Neuronal stem cell (in vitro differentiated cells): ENCODE data around the gene CTNNB1.

Experiments
- DNase-seq: peaks from one replicate; pipeline ENCODE4 v3.0.0-alpha.2; 2013; ENCODE audit warnings: low spot score
- H2AFZ ChIP-seq: one replicate; pipeline ENCODE4 v1.6.1; 2013; ENCODE audit warnings: mild to moderate bottlenecking, low read length, inconsistent platforms
- H2AK5ac ChIP-seq: 2 replicates; pipeline ENCODE4 v1.6.1; 2013; ENCODE audit warnings: low read depth, mild to moderate bottlenecking, inconsistent platforms, low read length, moderate library complexity, mixed read lengths
- H2BK120ac ChIP-seq: 2 replicates; pipeline ENCODE4 v1.6.1; 2013; ENCODE audit warnings: low read depth, mild to moderate bottlenecking, inconsistent platforms, low read length, moderate library complexity, mixed read lengths
- H2BK12ac ChIP-seq: one replicate; pipeline ENCODE4 v1.6.1; 2013; ENCODE audit warnings: low read length, inconsistent platforms
- H2BK15ac ChIP-seq: 2 replicates; pipeline ENCODE4 v1.6.1; 2013; ENCODE audit warnings: mild to moderate bottlenecking, low read length, inconsistent platforms, mixed read lengths
- H2BK5ac ChIP-seq: one replicate; pipeline ENCODE4 v1.6.1; 2013; ENCODE audit warnings: inconsistent platforms, mild to moderate bottlenecking, low read length, moderate library complexity
- H3K14ac ChIP-seq: one replicate; pipeline ENCODE4 v1.6.1; 2013; ENCODE audit warnings: low read length, inconsistent platforms
- H3K18ac ChIP-seq: 2 replicates; pipeline ENCODE4 v1.6.1; 2013; ENCODE audit warnings: low read length, inconsistent platforms
- H3K23ac ChIP-seq: 2 replicates; pipeline ENCODE4 v1.6.1; 2013; ENCODE audit warnings: low read depth, mild to moderate bottlenecking, mixed read lengths, low read length, inconsistent platforms; ENCODE audit not compliant: poor library complexity
- H3K27ac ChIP-seq: replicated peaks from 3 replicates; pipeline ENCODE4 v1.5.1; 2013; ENCODE audit warnings: low read length, inconsistent platforms
- H3K27me3 ChIP-seq, 3 experiments: 2 replicates each; pipeline ENCODE4 v1.6.1; 2013; ENCODE audit warnings: low read length in 3 of 3, mild to moderate bottlenecking in 2 of 3, inconsistent platforms in 1 of 3, low read depth in 1 of 3, mixed read lengths in 1 of 3, moderate library complexity in 1 of 3; ENCODE audit not compliant: control insufficient read depth in 3 of 3, insufficient read depth in 3 of 3
- H3K36me3 ChIP-seq, 2 donors: replicated peaks in 1 of 2; 2 replicates each; pipeline ENCODE4 v1.6.1; 2013; ENCODE audit warnings: low read length in 2 of 2; ENCODE audit not compliant: control insufficient read depth in 2 of 2, insufficient read depth in 2 of 2
- H3K4ac ChIP-seq: 2 replicates; pipeline ENCODE4 v1.6.1; 2013; ENCODE audit warnings: inconsistent platforms, mild to moderate bottlenecking, low read length, moderate library complexity
- H3K4me1 ChIP-seq, 2 donors: 1 replicate in 1 of 2; 2 replicates in 1 of 2; pipeline ENCODE4 v1.6.1; 2013; ENCODE audit warnings: low read length in 2 of 2, low read depth in 1 of 2; ENCODE audit not compliant: control insufficient read depth in 2 of 2, insufficient read depth in 1 of 2
- H3K4me2 ChIP-seq: one replicate; pipeline ENCODE4 v1.6.1; 2013; ENCODE audit warnings: mild to moderate bottlenecking, low read length, inconsistent platforms; ENCODE audit not compliant: insufficient read depth, poor library complexity, severe bottlenecking
- H3K4me3 ChIP-seq, 2 donors: 2 replicates each; pipeline ENCODE4 v1.5.1; 2013; ENCODE audit warnings: low read length in 2 of 2, mild to moderate bottlenecking in 2 of 2, inconsistent platforms in 1 of 2, moderate library complexity in 1 of 2
- H3K79me1 ChIP-seq: one replicate; pipeline ENCODE4 v1.6.1; 2013; ENCODE audit warnings: low read depth, mild to moderate bottlenecking, inconsistent platforms, low read length, moderate library complexity
- H3K9ac ChIP-seq: one replicate; pipeline ENCODE4 v1.6.1; 2013; ENCODE audit warnings: mild to moderate bottlenecking, low read depth, low read length, inconsistent platforms; ENCODE audit not compliant: poor library complexity
- H3K9me3 ChIP-seq, 2 donors: replicated peaks in 1 of 2; 2 replicates each; pipeline versions ENCODE3 to v1.6.1; 2013; ENCODE audit warnings: low read length in 2 of 2, mild to moderate bottlenecking in 2 of 2, inconsistent platforms in 1 of 2, low read depth in 1 of 2, mixed read lengths in 1 of 2, moderate library complexity in 1 of 2; ENCODE audit not compliant: control insufficient read depth in 2 of 2, insufficient read depth in 1 of 2
- H4K8ac ChIP-seq: one replicate; pipeline ENCODE4 v1.6.1; 2013; ENCODE audit warnings: low read depth, mild to moderate bottlenecking, inconsistent platforms, low read length, moderate library complexity
- H4K91ac ChIP-seq: one replicate; pipeline ENCODE4 v1.6.1; 2013; ENCODE audit warnings: low read length, low read depth, mild to moderate bottlenecking, inconsistent platforms; ENCODE audit not compliant: poor library complexity
- whole genome bisulfite sequencing, 2 donors: extraction: QIAGEN DNeasy Blood & Tissue Kit; methylation state at CpG; one replicate each; pipeline ENCODE4 v1.1.7; 2013; ENCODE audit warnings: missing lambda C conversion rate in 2 of 2, mixed read lengths in 1 of 2; ENCODE audit not compliant: insufficient read length in 2 of 2, insufficient replicate concordance in 1 of 2; ENCODE audit errors: extremely low coverage in 2 of 2; 5-methylcytosine and 5-hydroxymethylcytosine counted together

CTNNB1 gene

GRCh38 chr3:41210966-41211365, 11.7 kb downstream of the CTNNB1 start:
- no peaks in the 10 kb centered on the region for H3K27me3 ChIP-seq
- no peak overlapping the region for H3K18ac ChIP-seq
- H2BK12ac ChIP-seq = no peak overlapping the region
- H4K91ac ChIP-seq = no peak overlapping the region
- H3K9me3 ChIP-seq = peaks cover 0 to 20% of the 10 kb centered on the region in 2 donors
- no peak overlapping the region for H3K27ac ChIP-seq
- no peaks in the 10 kb centered on the region for H3K79me1 ChIP-seq
- H3K36me3 ChIP-seq = peaks cover 0 to 43% of the 10 kb centered on the region in 2 donors
- H3K4me3 ChIP-seq = no peak overlapping the region
- H3K4ac ChIP-seq = no peak overlapping the region
- H4K8ac ChIP-seq = no peak overlapping the region
- no peak overlapping the region for H2AK5ac ChIP-seq
- DNase-seq = no peak
- H3K14ac ChIP-seq = no peak overlapping the region
- no peak overlapping the region for H2BK5ac ChIP-seq
- no CpG with 5 or more reads among the region's 5 CpGs for WGBS, 2 donors
- peaks cover 4 to 8% of the 10 kb centered on the region in 2 donors for H3K4me1 ChIP-seq
- H2AFZ ChIP-seq = no peak overlapping the region
- no peak overlapping the region for H2BK15ac ChIP-seq
- H3K9ac ChIP-seq = no peak overlapping the region
- no peak overlapping the region for H3K23ac ChIP-seq
- no peak overlapping the region for H2BK120ac ChIP-seq
- H3K4me2 ChIP-seq = no peak overlapping the region

- Histone ChIP-seq H2BK5ac (no peak overlapping the region), H4K91ac (no peak overlapping the region), H2BK120ac (no peak overlapping the region), H3K36me3 (peaks cover 0 to 43% of the 10 kb centered on the region in 2 donors), H3K4me1 (peaks cover 3 to 6% of the 10 kb centered on the region in 2 donors), H2BK15ac (no peak overlapping the region), H3K14ac (no peak overlapping the region), H3K27me3 (no peaks in the 10 kb centered on the region), H3K9me3 (peaks cover 0 to 20% of the 10 kb centered on the region in 2 donors), H3K9ac (no peak overlapping the region), H2AFZ (no peak overlapping the region), H3K4me2 (no peak overlapping the region), H3K79me1 (no peaks in the 10 kb centered on the region), H3K23ac (no peak overlapping the region), H3K4me3 (no peak overlapping the region), H3K4ac (no peak overlapping the region), H4K8ac (no peak overlapping the region), H3K18ac (no peak overlapping the region), H2AK5ac (no peak overlapping the region), H3K27ac (no peak overlapping the region), H2BK12ac (no peak overlapping the region)
- WGBS, 2 donors = no CpG with 5 or more reads among the region's 2 CpGs
- DNase-seq = no peak
Observed at GRCh38 chr3:41212088-41212487, 12.8 kb downstream of the CTNNB1 start.

DNA sequence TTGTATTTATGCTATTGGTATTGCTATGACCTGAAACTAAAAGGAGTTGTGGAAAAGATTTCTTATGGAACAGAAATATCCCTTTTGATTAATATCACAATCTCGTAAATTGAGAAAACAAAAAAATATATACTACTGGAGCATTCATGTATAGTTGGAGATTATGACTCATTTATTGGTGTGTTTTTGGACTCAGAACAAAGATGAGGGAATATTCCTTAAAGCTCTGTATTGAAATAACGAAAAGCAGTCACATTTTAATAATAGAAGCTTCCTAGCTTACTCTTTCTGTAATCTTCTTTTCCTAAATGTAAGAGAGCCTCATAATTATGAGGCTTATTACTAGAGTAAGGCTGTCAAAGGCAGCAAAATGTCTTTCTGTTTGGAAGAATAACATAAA, 14.3 kb downstream of the CTNNB1 start:
- no peak overlapping the region for H3K23ac ChIP-seq
- H3K27me3 ChIP-seq = no peaks in the 10 kb centered on the region
- H3K4me3 ChIP-seq = no peak overlapping the region
- H3K27ac ChIP-seq = no peak overlapping the region
- no peak overlapping the region for H2BK15ac ChIP-seq
- no peak overlapping the region for H3K9ac ChIP-seq
- no peak overlapping the region for H2BK120ac ChIP-seq
- H3K4me2 ChIP-seq = no peak overlapping the region
- no peaks in the 10 kb centered on the region for H3K79me1 ChIP-seq
- WGBS, 2 donors = no CpG with 5 or more reads among the region's 2 CpGs
- H3K4ac ChIP-seq = no peak overlapping the region
- H3K9me3 ChIP-seq = peaks cover 0 to 20% of the 10 kb centered on the region in 2 donors
- peaks cover 0 to 32% of the 10 kb centered on the region in 2 donors for H3K36me3 ChIP-seq
- no peak overlapping the region for H2AFZ ChIP-seq
- no peak overlapping the region for H3K14ac ChIP-seq
- no peak overlapping the region for H2BK5ac ChIP-seq
- no peak overlapping the region for H2BK12ac ChIP-seq
- no peak overlapping the region for H4K91ac ChIP-seq
- no peak overlapping the region for H4K8ac ChIP-seq
- H3K18ac ChIP-seq = no peak overlapping the region
- no peak overlapping the region for H2AK5ac ChIP-seq
- peaks cover 0 to 6% of the 10 kb centered on the region in 2 donors for H3K4me1 ChIP-seq
- no peak for DNase-seq

DNA sequence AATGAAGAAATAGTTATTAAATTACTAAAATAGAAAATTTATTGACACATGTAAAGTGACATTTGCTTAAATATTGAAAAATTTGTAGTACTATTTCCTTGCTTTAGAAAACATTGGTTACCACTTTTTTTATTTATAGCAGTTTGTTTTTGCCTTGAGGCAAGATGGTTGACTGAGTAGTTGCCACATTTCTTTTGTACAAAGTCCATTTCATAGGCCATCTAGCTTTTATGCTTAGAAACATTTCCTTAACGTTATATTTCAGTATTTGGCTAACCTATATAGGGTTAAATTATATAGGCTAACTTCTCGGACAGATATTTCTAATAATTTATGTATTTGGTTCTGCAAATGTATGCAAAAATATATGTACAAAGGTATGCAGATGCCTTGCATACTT, 17.1 kb downstream of the CTNNB1 start:
- Histone ChIP-seq H2BK15ac (no peak overlapping the region), H3K36me3 (peaks cover 2 to 24% of the 10 kb centered on the region in 2 donors), H2AFZ (no peak overlapping the region), H3K4me1 (peaks cover 0 to 6% of the 10 kb centered on the region in 2 donors), H2BK12ac (no peak overlapping the region), H3K4me2 (no peak overlapping the region), H3K23ac (no peak overlapping the region), H3K79me1 (no peaks in the 10 kb centered on the region), H2BK120ac (no peak overlapping the region), H3K14ac (no peak overlapping the region), H2AK5ac (no peak overlapping the region), H4K91ac (no peak overlapping the region), H3K9me3 (peaks cover 0 to 2% of the 10 kb centered on the region in 2 donors), H3K27ac (no peak overlapping the region), H4K8ac (no peak overlapping the region), H3K18ac (no peak overlapping the region), H3K27me3 (no peaks in the 10 kb centered on the region), H3K9ac (no peak overlapping the region), H3K4ac (no peak overlapping the region), H3K4me3 (no peak overlapping the region), H2BK5ac (no peak overlapping the region)
- no peak for DNase-seq
- no CpG with 5 or more reads among the region's 2 CpGs for WGBS, 2 donors
